Medulla oblongata (tissue), 1 donor: Measurements from ENCODE around the gene HK3.
"Not testable (repeated sequence)": the region's sequence is repeated elsewhere in the genome, so short reads cannot be mapped to it uniquely, and the experiment has no call there.

Source experiments
- DNase-seq: peaks from one replicate; pipeline ENCODE4 v3.0.0-alpha.2; 2015; ENCODE audit errors: extremely low spot score

The HK3 gene

DNA sequence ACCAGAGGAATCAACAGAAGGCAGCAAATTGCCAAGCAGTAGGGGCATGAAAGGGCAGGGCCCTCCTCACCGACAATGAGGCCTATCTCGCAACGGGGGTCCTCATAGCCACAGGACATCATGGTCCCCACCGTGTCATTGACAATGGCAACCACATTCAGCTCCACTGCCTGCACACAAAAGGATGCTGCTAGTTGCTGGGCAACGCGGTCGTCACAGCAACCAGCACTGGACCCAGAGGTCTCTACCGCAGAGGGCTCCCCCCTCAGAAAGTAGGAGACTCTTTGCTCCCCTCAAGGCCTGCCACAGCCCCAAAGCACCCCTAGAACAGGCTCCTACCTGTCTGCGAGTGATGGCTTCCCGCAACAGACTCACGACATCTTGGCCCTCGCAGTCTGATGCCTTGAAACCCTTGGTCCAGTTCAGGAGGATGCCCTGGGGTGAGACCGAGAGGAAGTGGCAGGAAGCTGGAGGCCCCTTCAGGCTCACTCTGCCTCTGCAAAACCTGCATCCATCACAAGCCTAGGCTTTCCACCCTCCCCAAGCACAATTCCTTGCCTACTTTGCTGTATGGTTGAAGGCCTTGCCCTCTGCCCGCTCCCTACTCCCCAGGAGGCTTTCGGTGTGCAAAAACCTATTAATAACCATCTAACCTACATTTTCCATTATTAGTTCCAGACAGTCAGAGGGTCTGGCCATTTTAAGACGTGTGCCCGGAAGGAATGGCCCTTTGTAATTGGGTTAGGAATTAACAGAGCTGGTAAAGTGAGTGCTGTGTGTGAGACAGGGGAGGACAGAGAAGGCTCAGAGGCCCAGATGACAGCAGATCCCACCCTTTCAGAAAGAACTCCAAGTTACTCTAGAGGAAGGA, 15.2 kb downstream of the HK3 start:
- DNase-seq, result no peak

DNA sequence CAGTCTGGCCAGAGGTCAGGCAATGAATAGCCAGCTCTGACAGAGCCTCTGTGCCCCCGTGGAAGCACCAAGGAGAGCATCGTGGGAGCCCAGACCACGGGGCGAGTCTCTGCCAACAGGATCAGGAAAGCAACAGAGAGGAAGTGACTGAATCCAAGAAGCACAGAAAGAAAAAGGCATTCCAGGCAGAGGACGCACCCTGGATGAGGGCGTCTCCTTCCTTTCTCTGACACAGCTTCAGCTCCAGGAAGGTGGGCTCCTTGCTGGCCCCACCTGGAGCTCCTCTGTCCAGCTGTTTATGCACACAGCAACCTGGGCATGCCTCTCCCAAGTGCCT, 16.6 kb downstream of the HK3 start:
- no peak for DNase-seq

DNA sequence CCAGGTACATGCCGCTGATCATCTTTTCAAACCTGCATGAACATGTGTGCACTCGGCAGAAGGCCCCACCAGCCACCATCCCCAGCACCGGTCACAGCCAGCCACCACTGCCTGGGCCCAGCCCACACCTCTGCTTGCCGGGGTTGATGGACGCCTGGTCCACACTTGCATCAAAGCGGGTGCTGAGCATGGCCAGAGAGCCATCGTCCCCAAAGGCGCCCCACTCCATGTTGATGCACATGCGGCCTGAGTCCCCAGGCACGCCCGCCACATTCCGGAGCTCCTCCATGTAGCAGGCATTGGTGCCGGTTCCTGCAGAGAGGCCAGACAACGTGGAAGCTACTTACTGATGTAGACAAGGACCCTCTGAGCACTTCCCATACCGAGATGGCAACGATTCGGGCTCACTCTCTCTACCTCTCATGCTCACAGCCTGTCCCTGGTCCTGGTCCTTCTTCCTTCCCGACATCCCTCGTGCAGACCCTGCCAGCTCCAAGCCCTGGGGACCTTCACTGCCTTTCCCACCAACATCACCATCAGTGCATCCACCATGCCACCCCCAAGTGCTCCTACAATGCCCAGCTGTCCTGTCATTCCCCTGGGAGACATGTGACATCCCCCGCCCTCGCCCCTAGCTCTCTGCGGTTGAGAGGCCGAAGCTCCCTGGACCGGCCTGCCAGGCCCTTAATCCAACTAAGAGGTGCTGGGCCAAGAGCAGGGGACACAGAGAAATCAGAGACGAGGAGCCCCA, 17.2 kb downstream of the HK3 start:
- no peak for DNase-seq

DNA sequence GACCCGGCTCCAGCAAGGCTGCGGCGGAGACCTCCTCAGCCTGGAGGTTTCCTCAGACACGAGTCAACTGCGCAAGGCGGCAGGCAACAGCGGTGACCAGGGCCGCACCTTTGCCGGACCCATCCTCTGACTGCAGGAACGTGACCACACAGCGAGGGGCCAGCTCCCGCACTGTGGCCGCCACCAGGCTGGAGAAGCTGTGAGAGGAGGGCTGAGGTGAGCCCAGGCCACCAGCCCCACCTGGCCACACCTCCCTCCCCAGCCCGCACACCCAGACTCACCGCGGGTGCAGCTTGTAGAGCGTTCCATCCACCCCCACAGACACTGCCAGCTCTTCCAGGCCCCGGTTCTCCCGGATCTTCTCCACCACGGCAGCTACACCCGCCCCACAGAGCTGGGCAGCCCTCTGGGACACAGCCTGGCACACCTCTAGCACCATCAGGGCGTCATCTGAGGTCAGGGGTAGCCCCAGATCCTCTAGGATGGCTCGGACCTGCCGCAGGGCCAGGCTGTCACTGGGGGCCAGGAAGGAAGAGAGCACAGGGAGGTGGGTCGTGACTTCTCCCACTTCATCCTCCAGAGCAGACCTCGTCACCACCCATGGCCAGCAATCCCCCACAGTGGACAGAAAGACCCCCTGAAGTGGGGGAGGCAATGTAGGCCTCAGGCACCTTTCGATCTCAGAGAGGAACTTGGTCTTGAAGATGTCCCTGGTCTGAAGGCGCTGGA, 18.0 kb downstream of the HK3 start:
- no peak for DNase-seq

DNA sequence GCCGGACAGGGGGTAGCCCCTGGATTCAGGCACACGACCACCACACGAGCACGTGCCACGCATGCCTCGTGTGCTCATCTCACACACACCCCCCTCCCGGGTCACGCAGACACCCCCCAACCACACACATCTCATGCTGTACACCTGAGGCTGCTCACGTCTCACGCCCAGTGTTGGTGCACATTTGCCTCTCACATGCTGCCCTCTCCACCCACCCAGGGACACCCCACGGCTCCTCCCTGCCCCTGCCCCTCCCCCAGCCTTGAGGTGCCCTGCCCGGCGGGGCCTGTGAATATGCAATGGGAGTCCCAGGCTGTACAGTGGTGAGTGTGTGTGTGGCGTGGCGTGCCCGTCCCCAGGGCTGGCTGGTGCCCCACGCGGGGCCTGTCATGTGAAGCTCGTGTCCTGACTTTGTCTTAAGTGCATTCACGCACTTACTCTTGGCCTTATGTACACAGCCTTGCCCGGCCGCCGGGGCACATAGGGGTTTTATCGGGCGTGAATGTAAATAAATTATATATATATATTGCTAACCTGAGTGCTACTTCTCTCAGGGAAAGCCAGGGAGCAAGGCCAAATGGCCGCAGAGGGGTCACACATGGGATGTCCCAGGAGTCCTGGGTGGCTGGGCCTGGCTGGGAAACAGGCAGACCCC, 18.7 kb downstream of the HK3 start:
- DNase-seq, result no peak

GRCh38 chr5:176879663-176880361, 19.3 kb downstream of the HK3 start:
- no peak for DNase-seq

DNA sequence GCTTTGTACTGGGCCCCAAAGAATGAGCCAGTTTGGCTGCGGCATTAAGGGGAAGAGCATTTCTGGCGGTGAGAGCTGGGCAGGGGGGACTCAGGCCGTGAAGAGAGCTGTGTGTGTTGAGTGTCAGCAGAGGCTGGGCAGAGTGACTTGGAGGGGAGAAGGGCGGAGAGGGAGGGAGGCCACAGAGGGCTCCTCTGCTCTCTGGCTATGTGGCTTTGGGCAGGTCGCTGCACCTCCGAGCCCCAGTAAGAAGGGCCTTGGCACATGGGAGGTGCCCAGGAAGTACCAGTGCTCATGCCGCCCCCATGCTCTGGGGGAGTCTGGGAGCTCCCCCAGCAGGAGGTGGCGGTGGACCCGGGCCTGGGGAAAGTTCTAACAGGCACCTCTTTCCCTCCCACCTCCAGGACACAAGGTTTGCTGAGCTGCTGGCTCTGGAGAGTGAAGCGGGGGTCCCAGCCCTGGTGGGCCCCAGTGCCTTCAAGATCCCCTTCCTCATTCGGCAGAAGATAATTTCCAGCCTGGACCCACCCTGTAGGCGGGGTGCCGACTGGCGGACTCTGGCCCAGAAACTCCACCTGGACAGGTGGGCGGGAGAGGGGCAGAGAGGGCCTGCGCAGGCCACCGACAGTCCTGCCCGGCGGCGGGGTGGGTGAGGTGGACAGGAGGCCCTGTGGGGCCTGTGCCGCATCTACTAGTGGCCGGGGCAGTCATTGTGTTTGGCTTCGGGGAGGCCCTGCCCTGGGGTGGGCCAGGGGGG, 20.1 kb downstream of the HK3 start:
- DNase-seq, result no peak

GRCh38 chr5:176878463-176878862, 20.7 kb downstream of the HK3 start:
- DNase-seq, result no peak

DNA sequence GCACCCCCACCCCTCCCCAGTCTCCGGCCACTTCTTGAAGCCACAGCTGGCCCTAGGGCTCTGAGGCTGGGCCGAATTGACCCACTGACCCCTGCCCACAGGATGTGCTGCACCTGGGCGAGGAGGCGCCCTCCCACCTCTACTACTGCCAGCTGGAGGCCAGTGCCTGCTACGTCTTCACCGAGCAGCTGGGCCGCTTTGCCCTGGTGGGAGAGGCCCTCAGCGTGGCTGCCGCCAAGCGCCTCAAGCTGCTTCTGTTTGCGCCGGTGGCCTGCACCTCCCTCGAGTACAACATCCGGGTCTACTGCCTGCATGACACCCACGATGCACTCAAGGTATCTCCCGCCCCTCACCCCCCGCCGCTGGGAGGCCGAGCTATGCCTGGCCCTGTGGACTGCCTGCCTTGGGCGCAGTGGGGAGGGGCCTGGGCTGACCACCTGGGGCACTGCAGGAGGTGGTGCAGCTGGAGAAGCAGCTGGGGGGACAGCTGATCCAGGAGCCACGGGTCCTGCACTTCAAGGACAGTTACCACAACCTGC, 21.3 kb downstream of the HK3 start:
- DNase-seq, result no peak

- no peak for DNase-seq
Measured at GRCh38 chr5:176876506-176877431, 22.4 kb downstream of the HK3 start.

DNA sequence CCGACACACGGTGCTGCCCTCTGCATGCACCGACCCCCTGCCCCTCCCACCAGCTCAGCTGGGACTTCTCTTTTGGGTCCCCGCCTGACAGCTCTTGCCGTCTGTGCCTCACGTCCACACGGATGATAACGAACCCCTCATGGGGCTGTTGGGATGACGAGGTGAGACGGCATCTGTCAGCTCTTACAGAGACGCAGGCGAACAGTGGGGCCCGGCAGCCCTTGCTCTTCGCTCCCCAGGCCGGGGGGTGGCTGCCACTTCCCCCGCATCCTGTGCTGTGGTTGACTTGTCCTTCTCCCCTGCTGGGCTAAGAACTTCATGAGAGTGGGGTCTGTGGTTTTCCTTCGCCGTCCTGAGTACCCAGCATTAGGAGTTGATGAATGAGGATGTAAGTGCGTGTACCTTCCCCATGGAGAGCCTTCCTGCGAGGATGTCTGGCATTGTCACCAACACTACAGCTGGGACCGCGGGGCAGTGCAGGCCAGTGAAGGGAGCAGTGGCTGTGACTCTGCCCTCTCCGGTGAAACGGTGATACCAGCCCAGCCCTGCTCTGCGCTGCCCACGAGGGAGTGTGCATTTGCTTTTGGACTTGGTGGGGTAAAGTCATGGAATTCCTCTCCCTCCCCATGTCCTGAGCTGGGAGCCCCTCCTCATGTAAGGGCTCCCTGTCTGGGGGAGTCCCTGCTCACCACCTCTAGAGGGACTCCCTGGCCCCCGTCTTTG, 23.2 kb downstream of the HK3 start:
- DNase-seq, result no peak

DNA sequence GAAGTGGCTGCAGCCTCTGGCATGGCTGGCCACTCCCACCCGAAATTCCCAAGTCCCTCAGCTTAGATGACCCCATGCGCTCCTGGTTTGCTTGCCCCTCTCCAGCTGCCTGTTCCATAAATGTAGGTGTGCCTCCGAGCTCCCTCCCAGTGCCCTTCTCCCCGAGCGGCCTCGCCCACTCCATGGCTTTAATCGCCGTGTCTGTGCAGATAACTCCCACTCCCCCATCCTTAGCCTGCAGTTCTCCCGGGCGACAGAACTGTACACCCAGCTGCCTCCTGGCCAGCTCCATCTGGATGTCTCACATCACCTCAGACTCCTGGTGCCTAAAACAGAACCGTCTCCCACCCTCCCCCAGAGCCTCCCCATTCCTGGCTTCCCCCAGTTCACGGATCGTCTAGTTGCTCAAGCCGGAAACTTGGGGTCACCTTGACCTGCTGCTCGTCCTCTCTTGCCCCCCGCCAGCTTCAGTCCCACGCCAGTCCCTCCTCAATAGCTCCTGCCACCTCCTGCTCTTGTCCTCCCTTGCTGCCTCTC, 24.1 kb downstream of the HK3 start:
- no peak for DNase-seq

- no peak for DNase-seq
Measured at GRCh38 chr5:176874198-176874780, 24.9 kb downstream of the HK3 start.

- DNase-seq, result no peak
Measured at GRCh38 chr5:176873541-176874172, 25.5 kb downstream of the HK3 start.

DNA sequence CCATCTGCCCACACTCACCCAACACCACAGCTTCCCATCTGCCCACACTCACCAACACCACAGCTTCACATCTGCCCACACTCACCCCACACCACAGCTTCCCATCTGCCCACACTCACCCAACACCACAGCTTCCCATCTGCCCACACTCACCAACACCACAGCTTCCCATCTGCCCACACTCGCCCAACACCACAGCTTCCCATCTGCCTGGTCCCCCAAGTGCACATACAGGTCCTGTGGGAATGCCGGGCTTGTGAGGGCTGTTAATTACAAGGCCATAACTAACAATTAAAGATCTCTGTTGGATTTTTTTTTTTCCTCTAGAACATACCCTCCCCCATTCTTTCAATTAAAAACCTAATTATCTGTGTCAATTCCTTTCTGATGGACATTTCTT, 26.1 kb downstream of the HK3 start:
- not testable (repeated sequence) for DNase-seq

DNA sequence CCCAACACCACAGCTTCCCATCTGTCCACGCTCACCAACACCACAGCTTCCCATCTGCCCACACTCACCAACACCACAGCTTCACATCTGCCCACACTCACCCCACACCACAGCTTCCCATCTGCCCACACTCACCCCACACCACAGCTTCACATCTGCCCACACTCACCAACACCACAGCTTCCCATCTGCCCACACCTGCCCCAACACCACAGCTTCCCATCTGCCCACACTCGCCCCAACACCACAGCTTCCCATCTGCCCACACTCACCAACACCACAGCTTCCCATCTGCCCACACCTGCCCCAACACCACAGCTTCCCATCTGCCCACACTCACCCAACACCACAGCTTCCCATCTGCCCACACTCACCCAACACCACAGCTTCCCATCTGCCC, 26.6 kb downstream of the HK3 start:
- not testable (repeated sequence) for DNase-seq

DNA sequence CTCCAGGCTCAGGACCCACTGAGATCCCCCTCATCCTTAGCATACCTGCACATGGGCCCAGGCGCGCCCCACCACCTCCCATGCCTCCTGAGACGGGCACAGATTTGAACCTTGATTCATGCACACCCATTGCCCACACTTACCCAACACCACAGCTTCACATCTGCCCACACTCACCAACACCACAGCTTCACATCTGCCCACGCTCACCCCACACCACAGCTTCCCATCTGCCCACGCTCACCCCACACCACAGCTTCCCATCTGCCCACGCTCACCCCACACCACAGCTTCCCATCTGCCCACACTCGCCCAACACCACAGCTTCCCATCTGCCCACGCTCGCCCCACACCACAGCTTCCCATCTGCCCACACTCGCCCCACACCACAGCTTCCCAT, 28.5 kb downstream of the HK3 start:
- DNase-seq, result not testable (repeated sequence)
